Measurements from ENCODE around the gene DCHS1.

- no peak for TF ChIP-seq USF2 (IDR thresholded peaks at IDR 0.05; ENCODE audit: borderline replicate concordance, low read depth, low read length)
- no peak for TF ChIP-seq EZH2 (IDR thresholded peaks at IDR 0.05; ENCODE audit: borderline replicate concordance, control insufficient read depth, low read depth, low read length)
- no peak for TF ChIP-seq RFX5 (IDR thresholded peaks at IDR 0.05; ENCODE audit: low read depth, low read length)
- no peak for TF ChIP-seq RAD21 (IDR thresholded peaks at IDR 0.05; ENCODE audit: insufficient read depth, low read depth, low read length)
- TF ChIP-seq NR2F1 (conservative IDR thresholded peaks at IDR 0.05) = no peak
- no peak for TF ChIP-seq BCL11A (IDR thresholded peaks at IDR 0.05; ENCODE audit: low read depth, low read length)
Observed at GRCh38 chr11:6626971-6627761, 28.4 kb downstream of the DCHS1 start.

Measured in GM12878 (cell line).